ENCODE data around the gene LDLRAD4. TPM values are rescaled to one million over a fixed set of nuclear protein-coding genes. Genes with fewer than 3 reads are reported as not detected.
"Not testable (repeated sequence)": the region's sequence is repeated elsewhere in the genome, so short reads cannot be mapped to it uniquely, and the experiment has no call there.

Gene LDLRAD4
- total RNA-seq, 1 donor from 2014 or later: 1.4 TPM

DNA sequence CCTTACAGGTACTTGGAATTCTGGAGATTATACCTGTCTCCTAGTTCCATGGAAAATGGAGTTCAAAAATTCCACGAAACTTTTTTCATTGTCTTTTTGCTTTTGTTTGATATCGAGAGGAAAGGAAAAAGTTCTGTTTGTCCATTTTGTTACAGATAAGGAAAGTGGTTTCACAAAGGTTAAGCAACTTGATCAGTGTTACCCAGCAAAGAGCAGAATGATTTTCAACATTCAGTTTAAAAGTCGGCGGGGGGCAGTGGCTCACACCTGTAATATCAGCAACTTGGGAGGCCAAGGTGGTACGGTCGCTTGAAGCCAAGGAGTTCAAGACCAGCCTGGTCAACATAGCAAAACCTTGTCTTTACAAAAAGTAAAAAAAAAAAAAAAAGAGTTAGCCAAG, 118.8 kb downstream of the LDLRAD4 start:
- TF ChIP-seq, protein P1, sequence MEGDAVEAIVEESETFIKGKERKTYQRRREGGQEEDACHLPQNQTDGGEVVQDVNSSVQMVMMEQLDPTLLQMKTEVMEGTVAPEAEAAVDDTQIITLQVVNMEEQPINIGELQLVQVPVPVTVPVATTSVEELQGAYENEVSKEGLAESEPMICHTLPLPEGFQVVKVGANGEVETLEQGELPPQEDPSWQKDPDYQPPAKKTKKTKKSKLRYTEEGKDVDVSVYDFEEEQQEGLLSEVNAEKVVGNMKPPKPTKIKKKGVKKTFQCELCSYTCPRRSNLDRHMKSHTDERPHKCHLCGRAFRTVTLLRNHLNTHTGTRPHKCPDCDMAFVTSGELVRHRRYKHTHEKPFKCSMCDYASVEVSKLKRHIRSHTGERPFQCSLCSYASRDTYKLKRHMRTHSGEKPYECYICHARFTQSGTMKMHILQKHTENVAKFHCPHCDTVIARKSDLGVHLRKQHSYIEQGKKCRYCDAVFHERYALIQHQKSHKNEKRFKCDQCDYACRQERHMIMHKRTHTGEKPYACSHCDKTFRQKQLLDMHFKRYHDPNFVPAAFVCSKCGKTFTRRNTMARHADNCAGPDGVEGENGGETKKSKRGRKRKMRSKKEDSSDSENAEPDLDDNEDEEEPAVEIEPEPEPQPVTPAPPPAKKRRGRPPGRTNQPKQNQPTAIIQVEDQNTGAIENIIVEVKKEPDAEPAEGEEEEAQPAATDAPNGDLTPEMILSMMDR (conservative IDR thresholded peaks at IDR 0.05): no peak
- Mint-ChIP-seq H3K4me1 (no peaks in the 10 kb centered on the region), H3K27ac (ENCODE audit: unreplicated experiment) (no peak overlapping the region), H3K36me3 (ENCODE audit: low read depth) (peaks cover 7% of the 10 kb centered on the region), H3K27me3 (ENCODE audit: low read depth) (peaks cover 15% of the 10 kb centered on the region), H3K4me3 (no peak overlapping the region), H3K9me3 (peaks cover 9% of the 10 kb centered on the region)
- DNase-seq (ENCODE audit: low read depth, low spot score): no peak

DNA sequence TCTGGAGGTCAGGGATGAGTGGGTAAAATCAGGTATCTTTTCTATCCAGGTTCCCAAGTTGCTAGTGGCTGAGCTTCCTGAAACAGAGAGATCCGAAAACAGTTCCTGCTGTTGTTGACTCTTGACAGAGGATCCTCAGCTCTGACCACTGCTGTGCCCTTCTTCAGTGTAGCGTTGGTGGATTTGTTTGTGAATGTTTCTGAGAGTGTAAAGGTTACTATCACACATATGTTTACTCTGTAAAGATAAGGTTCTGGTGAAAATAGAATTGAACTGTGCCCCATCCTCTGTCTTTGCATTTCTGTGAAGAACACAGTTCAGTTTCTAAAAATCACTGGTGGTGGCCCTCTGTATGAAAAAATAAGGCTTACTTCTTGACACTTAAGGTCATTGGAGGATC, 119.8 kb downstream of the LDLRAD4 start:
- H3K9me3 Mint-ChIP-seq: peaks cover 9% of the 10 kb centered on the region
- no peak for DNase-seq (ENCODE audit: low read depth, low spot score)
- H3K27me3 Mint-ChIP-seq (ENCODE audit: low read depth): peaks cover 13% of the 10 kb centered on the region
- peaks cover 7% of the 10 kb centered on the region for H3K36me3 Mint-ChIP-seq (ENCODE audit: low read depth)
- TF ChIP-seq, protein P1 (conservative IDR thresholded peaks at IDR 0.05): no peak
- no peaks in the 10 kb centered on the region for H3K4me1 Mint-ChIP-seq
- no peak overlapping the region for H3K27ac Mint-ChIP-seq (ENCODE audit: unreplicated experiment)
- no peak overlapping the region for H3K4me3 Mint-ChIP-seq

DNA sequence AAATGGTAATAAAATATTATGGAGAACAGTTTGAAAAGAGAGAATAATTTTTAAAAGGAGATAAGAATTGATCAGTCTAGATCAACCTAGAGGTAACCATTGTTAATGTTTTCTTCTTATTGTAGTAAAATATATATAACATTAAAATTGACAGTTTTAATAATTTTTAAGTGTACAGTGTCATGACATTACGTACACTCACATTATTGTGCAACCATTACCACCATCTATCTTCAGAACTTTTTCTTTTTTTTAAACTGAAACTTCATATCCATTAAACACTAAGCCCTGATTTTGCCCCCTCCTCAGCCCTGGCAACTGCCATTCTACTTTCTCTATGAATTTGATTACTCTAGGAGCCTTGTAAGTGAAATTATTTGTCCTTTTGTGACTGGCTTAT, 121.1 kb downstream of the LDLRAD4 start:
- Mint-ChIP-seq H3K27ac (ENCODE audit: unreplicated experiment) (no peak overlapping the region), H3K27me3 (ENCODE audit: low read depth) (peaks cover 13% of the 10 kb centered on the region), H3K36me3 (ENCODE audit: low read depth) (peaks cover 7% of the 10 kb centered on the region), H3K4me1 (no peaks in the 10 kb centered on the region), H3K9me3 (peaks cover 9% of the 10 kb centered on the region), H3K4me3 (no peak overlapping the region)
- TF ChIP-seq, protein P1 (conservative IDR thresholded peaks at IDR 0.05): no peak
- DNase-seq (ENCODE audit: low read depth, low spot score): no peak

DNA sequence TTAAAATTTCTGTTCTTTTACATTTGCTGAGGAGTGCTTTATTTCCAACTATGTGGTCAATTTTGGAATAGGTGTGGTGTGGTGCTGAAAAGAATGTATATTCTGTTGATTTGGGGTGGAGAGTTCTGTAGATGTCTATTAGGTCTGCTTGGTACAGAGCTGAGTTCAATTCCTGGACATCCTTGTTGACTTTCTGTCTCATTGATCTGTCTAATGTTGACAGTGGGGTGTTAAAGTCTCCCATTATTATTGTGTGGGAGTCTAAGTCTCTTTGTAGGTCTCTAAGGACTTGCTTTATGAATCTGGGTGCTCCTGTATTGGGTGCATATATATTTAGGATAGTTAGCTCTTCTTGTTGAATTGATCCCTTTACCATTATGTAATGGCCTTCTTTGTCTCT, 127.9 kb downstream of the LDLRAD4 start:
- H3K9me3 Mint-ChIP-seq; H3K4me1 Mint-ChIP-seq; H3K27me3 Mint-ChIP-seq (ENCODE audit: low read depth); DNase-seq (ENCODE audit: low read depth, low spot score); H3K4me3 Mint-ChIP-seq; H3K36me3 Mint-ChIP-seq (ENCODE audit: low read depth); H3K27ac Mint-ChIP-seq (ENCODE audit: unreplicated experiment): not testable (repeated sequence)

DNA sequence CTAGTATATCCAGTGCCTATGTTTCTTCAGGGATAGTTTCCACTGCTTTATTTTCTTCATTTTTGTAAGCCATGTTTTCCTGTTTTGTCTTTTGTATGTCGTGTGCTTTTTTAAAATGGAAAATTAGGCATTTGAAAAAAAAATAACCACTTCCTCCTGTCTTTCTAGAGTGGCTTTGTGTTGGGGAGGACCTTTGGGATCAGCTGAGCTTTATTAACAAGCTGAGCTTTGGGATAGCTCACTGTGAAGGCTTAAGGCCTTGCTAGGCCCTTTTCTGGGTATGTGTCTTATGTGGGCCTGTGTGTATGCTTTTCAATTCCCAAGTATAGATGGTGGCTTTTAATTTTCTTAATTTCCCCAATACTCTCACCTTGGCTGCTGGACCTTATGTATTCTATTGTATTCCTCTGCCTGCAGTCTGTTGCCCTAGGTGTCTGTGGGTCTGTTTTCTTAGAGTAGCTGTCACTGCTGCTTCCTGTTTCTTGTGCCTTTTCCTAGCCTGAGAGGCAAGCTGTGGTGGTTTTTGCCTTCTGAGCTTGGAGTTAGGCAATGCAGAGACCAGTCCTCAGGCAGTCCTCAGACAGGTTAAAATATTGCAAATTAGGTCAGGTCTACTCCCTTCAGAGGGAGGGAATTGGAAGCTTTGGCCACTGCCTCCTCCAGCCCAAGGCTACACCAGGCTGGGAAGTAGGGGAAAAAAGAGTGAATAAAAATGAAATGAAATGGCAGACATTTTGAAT, 134.7 kb downstream of the LDLRAD4 start:
- H3K4me1 Mint-ChIP-seq: peaks cover 9% of the 10 kb centered on the region
- H3K9me3 Mint-ChIP-seq: peaks cover 25% of the 10 kb centered on the region
- H3K36me3 Mint-ChIP-seq (ENCODE audit: low read depth): peaks cover 11% of the 10 kb centered on the region
- H3K4me3 Mint-ChIP-seq: no peak overlapping the region
- H3K27ac Mint-ChIP-seq (ENCODE audit: unreplicated experiment): no peak overlapping the region
- TF ChIP-seq, protein P1 (conservative IDR thresholded peaks at IDR 0.05): no peak
- no peaks in the 10 kb centered on the region for H3K27me3 Mint-ChIP-seq (ENCODE audit: low read depth)
- no peak for DNase-seq (ENCODE audit: low read depth, low spot score)

DNA sequence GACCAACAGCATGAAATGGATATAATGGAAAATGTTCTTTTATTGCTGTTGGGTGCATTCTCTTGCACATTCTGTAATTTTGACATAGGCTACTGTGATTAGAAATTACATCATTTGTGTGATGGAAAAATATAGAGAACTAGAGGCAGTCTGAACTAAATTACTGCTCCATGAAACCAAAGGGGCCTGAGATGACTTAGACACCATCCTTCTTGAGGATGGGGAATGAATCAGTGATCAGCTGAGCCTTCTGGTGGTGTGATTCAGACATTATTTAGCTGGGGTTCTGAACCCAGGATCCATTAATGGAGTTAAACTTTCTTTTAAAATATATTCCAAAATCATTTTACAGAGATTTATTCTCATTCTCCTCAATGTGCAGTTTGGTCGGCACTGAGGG, 135.8 kb downstream of the LDLRAD4 start:
- peaks cover 9% of the 10 kb centered on the region for H3K4me1 Mint-ChIP-seq
- TF ChIP-seq, protein P1 (conservative IDR thresholded peaks at IDR 0.05): no peak
- DNase-seq (ENCODE audit: low read depth, low spot score): no peak

More for the DNA sequence above, 135.8 kb downstream of the LDLRAD4 start:
- Mint-ChIP-seq H3K4me3 (no peak overlapping the region), H3K36me3 (ENCODE audit: low read depth) (peaks cover 11% of the 10 kb centered on the region), H3K27ac (ENCODE audit: unreplicated experiment) (no peak overlapping the region), H3K27me3 (ENCODE audit: low read depth) (no peaks in the 10 kb centered on the region), H3K9me3 (peaks cover 25% of the 10 kb centered on the region)

All from neural crest cell (in vitro differentiated cells).